Measurements from ENCODE around the gene UBAP2. TPM values are rescaled to one million over a fixed set of nuclear protein-coding genes. Genes with fewer than 3 reads are reported as not detected.

Gene UBAP2
- total and polyA plus RNA-seq, 2 of the 4 experiments (the other 2 are of a cell fraction), result 12.9 to 25.5 TPM

GRCh38 chr9:34016149-34016548 lies 32.5 kb downstream of the UBAP2 start:
- Histone ChIP-seq H3K9me1 (ENCODE audit: insufficient read depth, low read length) (no peaks in the 10 kb centered on the region), H2BK15ac (ENCODE audit: low read depth, low read length) (no peak overlapping the region), H2AFZ (replicated peaks; ENCODE audit: low read length, poor library complexity) (no peak overlapping the region), H2AK5ac (ENCODE audit: low read depth, low read length) (no peak overlapping the region), H4K5ac (ENCODE audit: low read depth, low read length) (no peak overlapping the region), H3K79me1 (ENCODE audit: low read depth in 1 of 2, low read length in 2 of 2) (peaks cover 13 to 38% of the 10 kb centered on the region in 2 experiments), H3K4me3 (ENCODE audit: insufficient read depth, low read depth, low read length) (no peak overlapping the region), H3K27ac (ENCODE audit: insufficient read depth, low read length) (no peak overlapping the region), H3K56ac (ENCODE audit: extremely low read depth, insufficient read depth, low read length) (no peak overlapping the region), H2BK20ac (ENCODE audit: low read depth, low read length) (no peak overlapping the region), H4K91ac (ENCODE audit: insufficient read depth, low read depth, low read length) (no peak overlapping the region), H3K4ac (ENCODE audit: low read depth, low read length) (no peak overlapping the region), H3K23ac (ENCODE audit: low read depth, low read length) (no peak overlapping the region), H4K8ac (ENCODE audit: low read depth in 2 of 2, low read length in 2 of 2) (no peak overlapping the region), H3K27me3 (ENCODE audit: control insufficient read depth, insufficient read depth, low read length) (no peaks in the 10 kb centered on the region), H3K18ac (ENCODE audit: low read depth, low read length) (no peak overlapping the region), H3K36me3 (ENCODE audit: control insufficient read depth, insufficient read depth, low read length) (peaks cover 10% of the 10 kb centered on the region), H2BK120ac (ENCODE audit: low read depth, low read length) (no peak overlapping the region), H3K9ac (ENCODE audit: low read depth, low read length) (no peak overlapping the region), H3K9me3 (ENCODE audit: control insufficient read depth, insufficient read depth, low read length) (no peaks in the 10 kb centered on the region), H2BK5ac (ENCODE audit: low read depth, low read length, poor library complexity, severe bottlenecking) (no peak overlapping the region), H3K14ac (replicated peaks; ENCODE audit: low read depth, low read length) (no peak overlapping the region), H4K20me1 (ENCODE audit: insufficient read depth, low read length) (peaks cover 12% of the 10 kb centered on the region; the same call in 1 of the 2 replicates), H3K4me2 (ENCODE audit: low read depth, low read length) (no peak overlapping the region), H2AK9ac (replicated peaks; ENCODE audit: low read depth, low read length, poor library complexity) (no peak overlapping the region), H3K4me1 (ENCODE audit: control insufficient read depth, insufficient read depth, low read length) (no peaks in the 10 kb centered on the region)
- no peak for ATAC-seq (ENCODE audit: low read depth)
- DNase-seq, result no peak
- ChIA-PET POLR2A (ENCODE audit: unreplicated experiment) (no interaction called here), CTCF (interaction anchor here (1.4 kb wide), 1 partner anchor 92 kb away, joined by 3 read pairs; no protein-coding TSS in a partner anchor)
- TF ChIP-seq CEBPB (IDR thresholded peaks at IDR 0.05; ENCODE audit: low read depth, low read length), result no peak
- no peak for TF ChIP-seq RCOR1 (IDR thresholded peaks at IDR 0.05; ENCODE audit: insufficient replicate concordance, low read length)
- TF ChIP-seq RFX5 (IDR thresholded peaks at IDR 0.05; ENCODE audit: low read depth, low read length), result no peak
- TF ChIP-seq ELK1 (IDR thresholded peaks at IDR 0.05; ENCODE audit: borderline replicate concordance, low read depth, low read length), result no peak
- no TSS peak for BruUV-seq (replicated peaks)
- dilution Hi-C loops (cut with HindIII; ENCODE audit: low sequenced_read_pairs, unreplicated experiment) (no loop called here), intact Hi-C loops (cut with micrococcal nuclease) (no loop called here), in situ Hi-C loops (cut with MboI; ENCODE audit: low sequenced_read_pairs) (no loop called here)
- no CpG with 5 or more reads among the region's 4 CpGs for WGBS, 2 experiments (ENCODE audit: extremely low coverage in 2 of 2, insufficient read length in 1 of 2)
